Renal cortex interstitium (tissue), 11 donors: ENCODE results near the gene STRN3. TPM values are rescaled to one million over a fixed set of nuclear protein-coding genes. Genes with fewer than 3 reads are reported as not detected.
A peak's percentile ranks its signal among the peaks of the same experiment; 100 is the strongest.
"Not testable (repeated sequence)": the region's sequence is repeated elsewhere in the genome, so short reads cannot be mapped to it uniquely, and the experiment has no call there.

Source experiments
- DNase-seq, 11 donors: peaks; one replicate each; pipeline ENCODE4 v3.0.0-alpha.2; 2013; ENCODE audit warnings: low read depth in 9 of 11, low spot score in 4 of 11; ENCODE audit errors: extremely low read depth in 1 of 11
- polyA plus RNA-seq, 3 donors: library from polyadenylated mRNA; unstranded; fragments of 120-200 nt; gene quantifications; one replicate each; pipeline ENCODE4 v1.2.1, GENCODE V29; 2013; ENCODE audit not compliant: insufficient read length in 3 of 3

The STRN3 gene
- polyA plus RNA-seq, 3 donors: 43.7 to 52.7 (median 45.6) TPM

GRCh38 chr14:30943694-30944093 lies 82.5 kb downstream of the STRN3 start:
- DNase-seq: no peak

GRCh38 chr14:30940886-30941285 lies 85.3 kb downstream of the STRN3 start:
- no peak for DNase-seq

- DNase-seq: no peak
These were observed 87.6 kb downstream of the STRN3 start for GRCh38 chr14:30938617-30939016.

GRCh38 chr14:30935445-30935844 lies 90.7 kb downstream of the STRN3 start:
- no peak for DNase-seq

- DNase-seq: not testable (repeated sequence)
These were observed 92.2 kb downstream of the STRN3 start for GRCh38 chr14:30933937-30934336.

GRCh38 chr14:30928462-30928861 lies 97.7 kb downstream of the STRN3 start:
- no peak for DNase-seq

GRCh38 chr14:30925254-30925653 lies 100.9 kb downstream of the STRN3 start:
- no peak for DNase-seq

- DNase-seq: no peak
These were observed 104.4 kb downstream of the STRN3 start for GRCh38 chr14:30921788-30922187.

GRCh38 chr14:30921305-30921704 lies 104.9 kb downstream of the STRN3 start:
- DNase-seq: no peak

GRCh38 chr14:30915596-30915995 lies 110.6 kb downstream of the STRN3 start:
- no peak for DNase-seq

GRCh38 chr14:30914812-30915211 lies 111.4 kb downstream of the STRN3 start:
- DNase-seq: no peak

GRCh38 chr14:30908826-30909225 lies 117.4 kb downstream of the STRN3 start:
- DNase-seq: no peak

- DNase-seq: no peak
These were observed 118.5 kb downstream of the STRN3 start for GRCh38 chr14:30907659-30908057.

- DNase-seq: peak in 6 of 11 donors; percentile 3 to 16 (median 10)
These were observed 119.2 kb downstream of the STRN3 start for GRCh38 chr14:30906752-30907658.

GRCh38 chr14:30903285-30904124 lies 122.7 kb downstream of the STRN3 start:
- DNase-seq: no peak

- not testable (repeated sequence) for DNase-seq
These were observed 129.1 kb downstream of the STRN3 start for GRCh38 chr14:30897121-30897520.

- no peak for DNase-seq
These were observed 129.7 kb downstream of the STRN3 start for GRCh38 chr14:30896435-30896834.

- no peak for DNase-seq
These were observed 131.2 kb downstream of the STRN3 start for GRCh38 chr14:30894923-30895515.

GRCh38 chr14:30893819-30894218 lies 132.4 kb downstream of the STRN3 start:
- DNase-seq: no peak

- no peak for DNase-seq
These were observed 137.0 kb downstream of the STRN3 start for GRCh38 chr14:30889244-30889594.
